ENCODE data around the gene TNPO2.

TNPO2 gene

DNA sequence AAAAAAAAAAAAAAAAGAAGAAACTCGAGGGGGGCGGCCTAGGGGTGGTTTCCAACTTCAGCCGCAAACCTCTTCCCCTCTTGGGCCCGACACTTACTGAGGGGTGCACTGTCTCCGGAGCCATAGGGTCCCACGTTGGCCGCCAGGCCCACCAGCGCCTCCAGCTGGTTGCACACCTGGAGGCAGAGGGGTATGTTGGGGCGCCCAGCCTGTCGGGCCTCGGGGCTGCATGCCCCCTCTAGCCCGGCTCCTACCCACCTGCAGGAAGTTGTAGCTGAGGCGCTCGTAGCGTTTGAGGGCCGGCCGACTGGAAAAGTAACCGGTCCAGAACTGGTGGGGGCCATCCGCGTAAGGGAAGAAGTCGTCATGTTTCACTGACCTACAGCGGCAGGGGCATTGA, 65.8 kb downstream of the TNPO2 start:
- Histone ChIP-seq H3K27me3 (ENCODE audit: insufficient read depth, low read length, poor library complexity, severe bottlenecking) (no peaks in the 10 kb centered on the region), H3K36me3 (ENCODE audit: insufficient read depth, low read length) (peaks cover 4% of the 10 kb centered on the region; the same call in 1 of the 2 replicates), H3K9ac (ENCODE audit: low read depth, low read length, poor library complexity, severe bottlenecking) (no peak overlapping the region), H3K4me3 (ENCODE audit: low read length, poor library complexity, severe bottlenecking) (no peak overlapping the region), H3K9me3 (ENCODE audit: insufficient read depth, low read depth, low read length) (no peaks in the 10 kb centered on the region), H4K20me1 (ENCODE audit: insufficient read depth, low read length, poor library complexity, severe bottlenecking) (no peaks in the 10 kb centered on the region), H3F3A (ENCODE audit: low read depth) (no peaks in the 10 kb centered on the region), H3K4me2 (ENCODE audit: low read depth, low read length, poor library complexity, severe bottlenecking) (no peak overlapping the region), H3K79me2 (ENCODE audit: insufficient read depth, low read length) (no peaks in the 10 kb centered on the region), H3K9me2 (replicated peaks; ENCODE audit: low read depth, low read length) (no peaks in the 10 kb centered on the region), H2AFZ (ENCODE audit: low read length) (no peak overlapping the region), H3K4me1 (ENCODE audit: insufficient read depth, low read length, poor library complexity, severe bottlenecking) (no peaks in the 10 kb centered on the region)
- TF ChIP-seq EZH2phosphoT487 (IDR thresholded peaks at IDR 0.05; ENCODE audit: borderline replicate concordance) = no peak
- TF ChIP-seq, protein P1, sequence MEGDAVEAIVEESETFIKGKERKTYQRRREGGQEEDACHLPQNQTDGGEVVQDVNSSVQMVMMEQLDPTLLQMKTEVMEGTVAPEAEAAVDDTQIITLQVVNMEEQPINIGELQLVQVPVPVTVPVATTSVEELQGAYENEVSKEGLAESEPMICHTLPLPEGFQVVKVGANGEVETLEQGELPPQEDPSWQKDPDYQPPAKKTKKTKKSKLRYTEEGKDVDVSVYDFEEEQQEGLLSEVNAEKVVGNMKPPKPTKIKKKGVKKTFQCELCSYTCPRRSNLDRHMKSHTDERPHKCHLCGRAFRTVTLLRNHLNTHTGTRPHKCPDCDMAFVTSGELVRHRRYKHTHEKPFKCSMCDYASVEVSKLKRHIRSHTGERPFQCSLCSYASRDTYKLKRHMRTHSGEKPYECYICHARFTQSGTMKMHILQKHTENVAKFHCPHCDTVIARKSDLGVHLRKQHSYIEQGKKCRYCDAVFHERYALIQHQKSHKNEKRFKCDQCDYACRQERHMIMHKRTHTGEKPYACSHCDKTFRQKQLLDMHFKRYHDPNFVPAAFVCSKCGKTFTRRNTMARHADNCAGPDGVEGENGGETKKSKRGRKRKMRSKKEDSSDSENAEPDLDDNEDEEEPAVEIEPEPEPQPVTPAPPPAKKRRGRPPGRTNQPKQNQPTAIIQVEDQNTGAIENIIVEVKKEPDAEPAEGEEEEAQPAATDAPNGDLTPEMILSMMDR (conservative IDR thresholded peaks at IDR 0.05; ENCODE audit: low read length) = peak; percentile 21; the same call in 1 of the 2 replicates

DNA sequence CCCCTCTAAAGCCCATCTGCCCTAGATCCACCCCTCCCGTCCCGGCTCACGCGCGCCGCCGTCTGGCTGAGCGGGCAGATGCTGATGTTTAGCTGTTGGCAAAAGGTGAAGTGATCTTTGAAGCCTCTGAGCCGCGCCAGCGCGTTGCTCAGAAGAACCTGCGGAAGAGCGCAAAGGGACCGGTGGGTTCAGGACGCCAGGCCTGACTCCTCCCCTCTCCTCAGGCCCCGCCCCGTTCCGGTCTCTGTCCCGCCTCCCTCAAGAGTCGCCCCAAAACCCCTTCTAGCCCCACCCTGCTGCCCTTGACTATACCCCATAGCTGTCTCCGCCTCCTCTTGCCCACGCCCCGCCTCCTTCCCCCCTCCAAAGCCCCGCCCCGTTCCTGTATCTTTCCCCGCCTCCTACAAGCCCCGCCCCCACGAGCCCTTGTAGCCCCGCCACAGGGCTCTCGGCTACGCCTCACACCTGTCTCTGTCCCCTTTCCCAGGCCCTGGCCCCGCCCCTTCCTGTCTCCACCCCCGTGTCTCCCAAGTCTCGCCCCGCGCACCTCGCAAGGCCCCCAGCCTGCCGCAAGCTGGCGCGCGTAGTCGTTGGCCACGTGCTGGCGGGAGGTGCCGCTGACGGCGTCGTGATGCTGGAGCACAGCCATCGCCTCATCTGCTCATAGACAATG, 66.7 kb downstream of the TNPO2 start:
- H4K20me1 ChIP-seq (ENCODE audit: insufficient read depth, low read length, poor library complexity, severe bottlenecking) = no peaks in the 10 kb centered on the region
- peaks cover 4% of the 10 kb centered on the region; the same call in 1 of the 2 replicates for H3K36me3 ChIP-seq (ENCODE audit: insufficient read depth, low read length)
- no peak overlapping the region for H3K4me2 ChIP-seq (ENCODE audit: low read depth, low read length, poor library complexity, severe bottlenecking)
- no peaks in the 10 kb centered on the region for H3K4me1 ChIP-seq (ENCODE audit: insufficient read depth, low read length, poor library complexity, severe bottlenecking)
- no peak overlapping the region for H2AFZ ChIP-seq (ENCODE audit: low read length)
- H3K9ac ChIP-seq (ENCODE audit: low read depth, low read length, poor library complexity, severe bottlenecking) = no peak overlapping the region
- no peaks in the 10 kb centered on the region for H3F3A ChIP-seq (ENCODE audit: low read depth)
- H3K27me3 ChIP-seq (ENCODE audit: insufficient read depth, low read length, poor library complexity, severe bottlenecking) = no peaks in the 10 kb centered on the region
- H3K9me2 ChIP-seq (replicated peaks; ENCODE audit: low read depth, low read length) = no peaks in the 10 kb centered on the region
- H3K9me3 ChIP-seq (ENCODE audit: insufficient read depth, low read depth, low read length) = no peaks in the 10 kb centered on the region
- no peak for TF ChIP-seq EZH2phosphoT487 (IDR thresholded peaks at IDR 0.05; ENCODE audit: borderline replicate concordance)
- TF ChIP-seq, protein P1 (conservative IDR thresholded peaks at IDR 0.05; ENCODE audit: low read length) = no peak
- H3K79me2 ChIP-seq (ENCODE audit: insufficient read depth, low read length) = no peaks in the 10 kb centered on the region
- H3K4me3 ChIP-seq (ENCODE audit: low read length, poor library complexity, severe bottlenecking) = no peak overlapping the region

DNA sequence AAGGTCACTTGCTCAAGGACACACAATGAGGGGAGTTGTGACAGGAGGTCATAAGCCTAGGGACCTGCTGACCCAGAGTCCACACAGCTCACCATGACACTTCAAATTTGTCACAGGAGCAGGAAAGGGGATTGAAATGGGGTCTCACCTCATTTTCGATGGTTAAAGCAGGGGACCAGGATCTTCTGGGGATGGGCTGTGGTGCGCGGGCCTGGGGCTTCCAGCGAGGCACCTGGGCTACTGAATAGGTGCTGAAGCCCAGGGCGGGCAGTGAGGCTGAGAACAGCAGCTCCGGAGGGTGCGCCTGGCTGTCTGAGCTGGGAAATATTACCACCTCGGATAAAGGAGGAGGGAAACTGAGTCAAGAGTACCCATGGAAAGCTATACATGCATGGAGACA, 68.2 kb downstream of the TNPO2 start:
- Histone ChIP-seq H3K36me3 (ENCODE audit: insufficient read depth, low read length) (no peaks in the 10 kb centered on the region; the same call in 1 of the 2 replicates), H3K27me3 (ENCODE audit: insufficient read depth, low read length, poor library complexity, severe bottlenecking) (no peaks in the 10 kb centered on the region), H3K9ac (ENCODE audit: low read depth, low read length, poor library complexity, severe bottlenecking) (no peak overlapping the region), H3F3A (ENCODE audit: low read depth) (no peaks in the 10 kb centered on the region), H3K79me2 (ENCODE audit: insufficient read depth, low read length) (no peaks in the 10 kb centered on the region), H3K4me1 (ENCODE audit: insufficient read depth, low read length, poor library complexity, severe bottlenecking) (no peaks in the 10 kb centered on the region), H3K4me3 (ENCODE audit: low read length, poor library complexity, severe bottlenecking) (no peak overlapping the region), H2AFZ (ENCODE audit: low read length) (no peak overlapping the region), H3K9me2 (replicated peaks; ENCODE audit: low read depth, low read length) (no peaks in the 10 kb centered on the region), H3K4me2 (ENCODE audit: low read depth, low read length, poor library complexity, severe bottlenecking) (no peak overlapping the region), H4K20me1 (ENCODE audit: insufficient read depth, low read length, poor library complexity, severe bottlenecking) (no peaks in the 10 kb centered on the region), H3K9me3 (ENCODE audit: insufficient read depth, low read depth, low read length) (no peaks in the 10 kb centered on the region)
- no peak for TF ChIP-seq EZH2phosphoT487 (IDR thresholded peaks at IDR 0.05; ENCODE audit: borderline replicate concordance)
- TF ChIP-seq, protein P1 (conservative IDR thresholded peaks at IDR 0.05; ENCODE audit: low read length) = no peak
